AG08396 (cell line): Measurements from ENCODE around the gene FICD.
A peak's percentile ranks its signal among the peaks of the same experiment; 100 is the strongest.

Experiments
- DNase-seq: peaks from one replicate; pipeline ENCODE4 v3.0.0; 2012; ENCODE audit warnings: low spot score, mixed read lengths

FICD gene

DNA sequence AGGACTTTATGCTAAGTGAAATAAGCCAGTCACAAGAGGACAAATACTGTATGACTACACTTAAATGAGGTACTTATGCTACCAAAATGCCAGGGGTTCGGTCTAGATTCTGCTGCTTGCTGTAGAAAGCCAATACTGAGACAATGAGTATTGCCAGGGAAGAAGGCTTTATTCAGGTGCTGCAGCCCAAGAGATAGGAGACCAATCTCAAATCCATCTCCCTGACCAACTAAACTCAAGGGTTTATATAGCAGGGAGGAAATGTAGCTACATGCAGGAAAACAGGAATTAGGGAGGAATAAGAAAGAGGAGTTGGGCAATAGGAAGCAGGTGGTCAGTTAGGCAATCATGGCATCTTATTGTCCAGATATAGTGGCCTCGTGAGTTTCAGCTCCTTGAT lies 12.2 kb upstream of the FICD start:
- DNase-seq, result no peak

DNA sequence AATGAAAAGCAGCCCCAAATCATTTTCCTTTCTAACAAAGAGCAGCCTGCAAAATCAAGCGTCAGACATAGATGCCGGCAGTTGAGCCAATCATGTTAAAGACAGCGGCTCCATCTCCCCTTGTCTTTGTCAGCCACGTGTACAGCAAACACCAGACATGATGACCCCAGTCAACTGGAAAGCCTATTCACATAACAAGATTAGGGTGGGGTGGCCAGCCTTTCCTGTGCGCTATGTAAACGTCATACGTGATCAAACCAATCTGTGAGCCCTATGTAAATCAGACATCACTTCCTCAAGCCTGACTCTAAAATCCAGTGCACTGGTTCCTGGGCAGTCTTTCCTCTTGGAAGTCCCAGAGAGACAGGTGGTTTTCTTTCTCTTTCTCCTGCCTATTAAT lies 9.9 kb upstream of the FICD start:
- no peak for DNase-seq

DNA sequence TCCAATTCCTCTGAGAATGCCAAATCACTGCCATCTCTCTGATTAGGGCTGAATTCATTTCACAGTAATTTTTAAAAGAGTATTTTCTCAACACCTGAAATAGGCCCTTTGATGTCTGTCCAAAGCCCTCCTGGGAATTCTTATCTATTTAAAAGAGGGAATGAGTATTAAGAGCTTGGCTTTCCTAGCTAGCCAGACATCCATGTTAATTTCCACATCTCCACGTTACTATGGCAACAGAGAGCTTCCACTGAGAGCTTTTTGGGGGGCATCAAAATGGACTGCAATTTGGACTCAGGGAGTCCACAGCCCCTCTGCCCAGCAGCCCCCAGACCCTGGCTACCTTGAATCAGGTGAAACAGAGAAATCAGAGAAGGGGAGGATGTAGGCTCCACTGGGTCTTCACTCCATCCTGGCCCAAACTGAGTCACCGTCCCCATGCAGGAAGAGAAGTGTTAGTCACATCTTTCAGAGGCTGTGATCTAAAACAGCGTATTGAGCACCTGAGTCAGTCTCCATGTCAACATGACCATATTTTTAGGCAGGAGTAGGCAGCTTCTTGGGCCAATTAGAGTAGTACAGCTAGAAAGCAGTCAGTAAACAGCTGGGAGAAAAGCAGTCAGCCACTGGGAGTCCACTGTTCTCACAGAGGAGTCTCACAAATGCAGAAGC lies 7.0 kb upstream of the FICD start:
- DNase-seq, result no peak

DNA sequence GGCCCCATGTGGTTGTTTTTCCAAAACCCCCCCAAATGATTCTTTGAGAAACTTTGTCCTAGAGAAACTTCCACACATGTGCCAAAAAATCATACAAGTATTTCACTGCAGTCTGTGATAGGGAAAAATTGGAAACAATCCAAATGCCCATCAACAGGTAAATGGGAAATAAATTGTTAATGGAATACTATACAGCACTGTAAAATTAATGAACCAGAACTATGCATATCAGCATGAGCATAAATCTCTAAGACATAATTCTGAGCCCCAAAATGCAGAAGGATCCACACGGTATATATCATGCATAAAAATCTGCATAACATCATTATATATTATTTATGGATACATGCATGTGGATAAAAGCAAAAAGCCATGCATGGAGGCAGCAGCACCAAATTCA lies 5.3 kb upstream of the FICD start:
- DNase-seq, result no peak

DNA sequence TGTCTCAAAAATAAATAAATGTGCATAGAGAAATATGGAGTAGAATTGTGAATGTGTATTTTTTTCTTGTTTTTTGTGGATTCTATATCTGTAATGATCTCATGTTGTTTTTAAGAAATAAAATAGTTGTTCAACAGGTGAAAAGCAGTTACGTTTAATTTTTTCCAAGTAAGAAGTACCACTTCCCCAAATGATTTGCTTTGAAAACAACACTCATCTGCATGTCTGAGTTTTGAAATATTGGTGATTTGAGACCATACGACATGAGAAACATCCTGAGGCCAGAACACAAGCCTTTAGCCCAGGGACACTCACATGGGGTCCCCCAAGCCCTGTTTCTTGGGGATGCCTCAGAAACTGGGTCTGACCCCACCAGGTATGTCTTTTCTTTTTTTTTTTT lies 4.2 kb upstream of the FICD start:
- no peak for DNase-seq

DNA sequence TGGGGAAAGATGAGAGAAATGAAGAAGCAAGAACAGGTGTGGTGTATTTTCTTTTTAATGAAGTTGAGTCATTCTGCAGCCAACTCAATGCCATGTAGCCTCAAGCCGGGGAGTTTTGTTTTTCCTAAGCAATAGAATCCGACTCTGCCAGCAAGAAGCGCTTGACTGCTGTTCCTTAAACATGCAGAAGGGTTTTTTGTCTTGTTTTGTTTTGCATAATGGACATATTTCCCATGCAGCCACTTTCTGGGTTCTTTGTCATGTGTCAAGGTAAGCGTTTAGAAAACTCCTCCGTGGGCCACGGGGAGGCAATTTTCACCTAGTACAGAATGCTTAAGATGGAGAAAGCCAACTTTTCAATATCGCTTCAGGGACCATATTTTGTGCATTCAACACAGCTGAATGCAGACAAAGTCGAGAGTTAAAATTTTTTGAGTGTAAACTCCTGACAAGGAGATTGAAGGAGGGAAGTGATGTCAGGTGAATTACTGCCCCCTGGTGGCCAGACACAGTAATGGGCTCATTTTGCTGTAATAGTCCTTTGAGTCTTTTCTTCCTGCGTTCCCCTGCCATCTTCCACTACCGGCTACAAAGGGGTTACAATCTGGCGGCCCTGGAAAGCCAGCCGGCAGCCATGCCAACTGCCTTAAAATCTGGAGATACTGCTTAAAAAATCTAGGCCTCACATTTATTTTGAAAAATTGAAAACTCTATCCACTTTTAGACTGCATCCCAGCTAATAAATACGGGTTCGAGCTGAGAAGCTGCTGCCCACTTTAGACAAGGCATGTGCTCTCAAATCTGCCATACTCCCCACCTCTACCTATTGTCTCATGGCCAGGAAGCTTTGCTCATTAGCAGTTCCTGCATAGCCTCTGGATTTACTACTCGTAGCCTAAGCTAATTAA lies 3.2 kb upstream of the FICD start:
- DNase-seq, result peak; percentile 63

DNA sequence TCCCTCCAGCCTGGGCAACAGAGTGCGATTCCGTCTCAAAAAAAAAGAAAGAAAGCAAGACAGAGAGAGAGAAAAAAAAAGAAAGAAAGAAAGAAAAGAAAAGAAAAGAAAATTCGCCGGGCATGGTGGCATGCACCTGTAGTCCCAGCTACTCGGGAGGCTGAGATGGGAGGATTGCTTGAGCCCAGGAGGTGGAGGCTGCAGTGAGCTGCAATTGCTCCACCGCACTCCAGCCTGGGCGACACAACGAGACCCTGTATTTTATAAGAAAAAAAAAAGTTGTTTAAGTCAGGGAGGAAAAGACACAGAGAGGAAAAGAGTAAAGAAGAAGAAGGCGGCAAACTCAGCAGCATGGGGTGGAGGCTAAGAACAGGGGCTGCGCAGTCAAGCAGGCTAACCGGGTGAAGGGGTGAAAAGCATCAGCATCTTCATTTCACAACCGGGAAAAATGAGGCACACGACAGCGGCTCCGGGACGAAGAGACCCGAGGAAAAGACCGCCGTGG lies 557 bp upstream of the FICD start:
- no peak for DNase-seq

DNA sequence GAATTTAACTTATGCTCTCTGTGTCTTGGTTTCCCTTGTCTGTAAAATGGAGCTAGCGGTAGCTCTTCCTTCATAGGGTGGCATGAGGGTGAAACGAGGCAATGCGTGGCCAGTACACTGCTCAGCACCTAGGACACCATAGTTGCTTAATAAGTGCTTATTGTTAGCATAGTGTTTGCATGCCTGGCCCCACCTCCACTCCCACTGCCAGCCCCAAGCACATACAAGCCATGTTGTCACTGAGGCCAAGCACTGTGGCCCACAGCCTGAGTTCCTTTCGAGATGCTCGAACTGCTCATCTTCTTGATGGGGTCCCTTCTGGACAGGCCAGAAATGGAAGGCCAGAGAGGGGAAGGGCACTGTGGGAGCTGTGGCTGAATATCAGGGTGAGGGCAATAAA lies 839 bp downstream of the FICD start:
- DNase-seq, result no peak

DNA sequence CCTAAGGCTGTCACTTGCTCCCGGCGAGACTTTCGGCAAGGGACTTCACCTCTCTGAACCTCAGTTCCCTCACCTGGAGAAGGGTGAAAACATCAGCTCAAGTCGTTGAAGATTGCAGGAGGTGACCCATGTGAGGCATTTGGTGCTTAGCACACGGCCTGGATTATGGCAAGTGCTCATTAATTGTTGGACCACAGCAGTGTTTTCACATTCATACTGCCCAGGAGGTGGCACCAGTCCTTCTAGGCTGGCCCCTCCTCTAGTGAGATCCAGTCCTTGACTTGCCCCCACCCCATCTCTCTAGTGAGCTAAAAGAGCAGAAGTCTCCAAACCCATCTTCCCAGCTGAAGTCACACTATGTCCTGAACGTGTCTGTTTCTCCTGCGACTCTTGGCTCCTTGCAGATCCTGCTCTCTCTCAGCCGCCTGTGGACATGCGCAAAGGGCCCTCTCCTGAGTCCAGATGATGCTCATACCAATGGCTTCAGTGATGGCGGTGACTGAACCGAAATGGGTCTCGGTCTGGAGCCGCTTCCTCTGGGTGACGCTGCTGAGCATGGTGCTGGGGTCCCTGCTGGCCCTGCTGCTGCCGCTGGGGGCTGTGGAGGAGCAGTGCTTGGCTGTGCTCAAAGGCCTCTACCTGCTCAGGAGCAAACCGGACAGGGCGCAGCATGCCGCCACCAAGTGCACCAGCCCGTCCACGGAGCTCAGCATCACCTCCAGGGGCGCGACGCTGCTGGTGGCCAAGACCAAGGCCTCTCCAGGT lies 1.6 kb downstream of the FICD start:
- DNase-seq, result no peak

DNA sequence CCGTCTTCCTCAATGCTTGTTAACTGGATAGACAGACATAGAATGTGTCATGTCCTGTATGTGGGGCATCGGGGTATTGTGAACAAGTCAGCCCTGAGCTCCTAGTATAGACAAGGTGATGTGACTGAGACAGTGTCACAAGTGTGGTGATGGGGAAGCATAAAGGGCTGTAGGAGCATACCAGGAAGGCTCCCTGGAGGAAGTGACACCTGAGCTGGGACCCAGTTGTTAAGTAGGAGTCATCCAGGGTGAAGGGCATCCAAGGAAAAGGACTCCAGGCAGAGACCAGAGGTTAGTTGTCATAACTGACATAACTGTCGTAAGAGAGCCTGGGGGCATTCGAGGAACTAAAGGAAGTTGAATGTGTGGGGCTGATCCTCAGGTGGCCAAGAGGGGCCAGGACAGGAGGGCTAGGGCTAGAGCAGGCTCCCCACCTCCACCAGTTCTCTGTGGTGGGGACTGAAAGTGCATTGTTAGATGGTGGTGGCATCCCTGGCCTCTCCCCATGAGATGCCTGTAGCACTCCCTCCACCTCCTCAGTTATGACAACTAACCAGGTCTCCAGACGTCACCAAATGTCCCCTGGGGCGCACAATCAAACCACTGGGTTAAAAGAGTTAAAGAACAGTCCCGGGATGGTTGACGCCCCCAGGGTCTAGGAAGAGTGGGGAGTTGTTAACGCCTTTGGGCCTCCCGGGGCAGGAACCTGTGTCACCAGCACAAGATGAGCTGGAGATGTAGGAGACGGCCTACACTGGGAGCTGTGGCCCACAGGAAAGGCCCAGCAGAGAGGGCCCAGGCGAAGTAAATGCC lies 2.4 kb downstream of the FICD start:
- no peak for DNase-seq

DNA sequence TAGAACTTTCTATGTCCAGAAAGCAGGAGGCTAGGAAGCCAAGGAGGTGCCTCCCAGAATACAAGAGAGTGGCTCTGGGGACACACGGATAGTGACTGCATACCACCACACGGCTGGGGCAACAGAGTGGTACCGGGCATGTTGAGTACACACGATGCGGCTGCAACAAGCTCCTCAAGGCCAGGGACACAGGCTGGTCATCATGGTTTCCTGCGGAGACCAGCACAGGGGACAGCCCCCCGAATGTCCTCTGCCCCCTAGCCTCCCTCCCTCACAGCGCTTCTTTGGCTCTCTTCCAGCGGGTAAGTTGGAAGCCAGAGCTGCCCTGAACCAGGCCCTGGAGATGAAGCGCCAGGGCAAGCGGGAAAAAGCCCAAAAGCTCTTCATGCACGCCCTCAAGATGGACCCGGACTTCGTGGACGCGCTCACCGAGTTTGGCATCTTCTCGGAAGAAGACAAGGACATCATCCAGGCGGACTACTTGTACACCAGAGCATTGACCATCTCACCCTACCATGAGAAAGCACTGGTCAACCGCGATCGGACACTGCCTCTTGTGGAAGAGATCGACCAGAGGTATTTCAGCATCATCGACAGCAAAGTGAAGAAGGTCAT lies 3.1 kb downstream of the FICD start:
- no peak for DNase-seq

DNA sequence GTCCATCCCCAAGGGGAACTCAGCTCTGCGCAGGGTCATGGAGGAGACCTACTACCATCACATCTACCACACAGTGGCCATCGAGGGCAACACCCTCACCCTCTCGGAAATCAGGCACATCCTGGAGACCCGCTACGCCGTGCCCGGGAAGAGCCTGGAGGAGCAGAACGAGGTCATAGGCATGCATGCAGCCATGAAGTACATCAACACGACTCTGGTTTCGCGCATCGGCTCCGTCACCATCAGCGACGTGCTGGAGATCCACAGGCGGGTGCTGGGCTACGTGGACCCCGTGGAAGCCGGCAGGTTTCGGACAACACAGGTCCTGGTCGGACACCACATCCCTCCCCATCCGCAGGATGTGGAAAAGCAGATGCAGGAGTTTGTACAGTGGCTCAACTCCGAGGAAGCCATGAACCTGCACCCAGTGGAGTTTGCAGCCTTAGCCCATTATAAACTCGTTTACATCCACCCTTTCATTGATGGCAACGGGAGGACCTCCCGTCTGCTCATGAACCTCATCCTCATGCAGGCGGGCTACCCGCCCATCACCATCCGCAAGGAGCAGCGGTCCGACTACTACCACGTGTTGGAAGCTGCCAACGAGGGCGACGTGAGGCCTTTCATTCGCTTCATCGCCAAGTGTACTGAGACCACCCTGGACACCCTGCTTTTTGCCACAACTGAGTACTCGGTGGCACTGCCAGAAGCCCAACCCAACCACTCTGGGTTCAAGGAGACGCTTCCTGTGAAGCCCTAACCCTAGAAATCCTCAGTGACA lies 3.8 kb downstream of the FICD start:
- DNase-seq, result no peak

DNA sequence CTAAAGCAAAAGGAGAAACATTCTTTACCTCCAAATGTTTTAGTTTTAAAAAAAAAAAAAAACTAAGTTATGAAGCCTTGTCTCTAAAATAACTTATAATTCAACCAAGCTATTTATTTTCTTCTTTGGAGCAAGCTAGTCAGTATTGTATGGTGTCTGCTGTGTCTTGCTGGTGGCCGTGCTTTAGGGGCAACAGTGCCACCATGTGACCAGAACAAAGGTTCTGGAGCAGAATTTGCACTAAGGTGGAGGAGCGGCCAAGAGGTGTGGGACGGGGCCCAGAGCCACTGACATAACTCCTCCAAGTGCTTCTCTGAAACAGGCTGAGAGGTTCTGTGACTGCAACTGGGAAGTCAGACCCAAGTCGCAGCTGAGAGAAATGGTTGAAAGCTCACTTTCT lies 4.5 kb downstream of the FICD start:
- no peak for DNase-seq

DNA sequence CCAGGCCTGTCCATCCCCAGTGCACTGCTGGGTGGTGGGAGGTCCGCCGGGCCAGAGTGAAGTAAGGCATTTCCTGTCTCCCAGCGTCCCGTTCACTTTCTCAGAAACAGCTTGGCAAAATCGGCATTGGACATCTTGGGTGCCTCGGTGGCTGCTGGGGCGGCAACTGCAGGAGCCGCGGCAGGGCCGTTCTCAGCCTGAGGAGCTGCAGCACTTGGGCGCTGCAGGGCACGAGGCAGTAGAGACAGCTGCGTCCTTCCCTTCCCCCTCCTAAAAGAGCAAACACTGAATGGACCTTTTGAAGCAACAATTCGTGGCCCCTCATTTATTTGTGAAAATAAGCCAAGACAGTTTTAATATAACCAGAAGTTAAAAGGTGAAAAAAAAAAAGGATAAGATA lies 8.3 kb downstream of the FICD start:
- no peak for DNase-seq

DNA sequence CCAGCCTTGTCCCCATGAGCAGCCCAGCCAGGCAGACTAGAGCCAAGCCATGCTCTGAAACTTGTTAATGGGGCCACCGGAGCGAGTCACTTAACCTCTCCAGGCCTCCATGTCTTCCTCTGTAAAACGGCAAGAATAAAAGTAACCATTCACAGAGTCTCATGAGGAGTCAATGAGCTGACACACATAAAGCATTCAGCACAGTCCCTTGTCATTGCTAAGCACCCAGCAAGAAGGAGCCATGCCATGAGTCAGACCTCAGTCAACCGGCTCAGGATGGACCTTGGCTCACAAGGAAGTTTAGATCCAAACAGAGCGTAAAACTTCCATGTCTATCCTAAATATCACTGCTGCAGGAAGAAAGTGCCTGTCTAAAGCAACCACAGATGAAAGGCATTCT lies 10.6 kb downstream of the FICD start:
- peak; percentile 84 for DNase-seq

DNA sequence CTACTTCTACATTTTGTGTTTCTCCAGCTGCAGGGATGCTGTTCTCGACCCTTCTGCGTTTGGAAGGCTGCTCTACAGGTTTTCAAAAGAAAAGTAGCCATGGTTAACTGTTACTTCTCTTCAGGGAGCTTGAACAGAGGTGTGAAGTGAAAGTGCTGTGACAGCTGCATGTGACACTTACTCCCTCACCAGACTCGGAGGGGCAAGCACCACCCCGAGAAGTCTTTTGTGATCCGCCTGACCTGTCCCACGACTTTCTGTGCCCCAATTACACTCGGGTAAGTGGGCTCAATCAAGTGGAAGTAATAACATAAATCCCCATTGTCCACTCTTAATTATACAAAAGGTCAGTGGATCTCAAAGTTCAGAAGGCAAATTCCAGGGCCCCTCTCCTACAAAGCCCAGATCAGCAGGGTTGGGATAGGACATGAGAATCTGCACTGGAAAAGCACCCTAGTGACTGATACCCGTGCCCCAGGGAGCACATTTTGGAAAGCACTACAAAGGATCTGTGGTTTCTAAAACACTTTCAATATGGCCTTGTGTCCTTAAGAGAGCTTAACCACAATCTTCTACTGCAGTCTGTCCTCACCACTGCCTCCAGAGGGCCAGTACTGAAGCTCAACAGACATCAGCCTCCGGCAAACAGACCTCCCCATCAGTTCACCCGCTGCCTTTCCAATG lies 11.5 kb downstream of the FICD start:
- DNase-seq, result peak; percentile 59

DNA sequence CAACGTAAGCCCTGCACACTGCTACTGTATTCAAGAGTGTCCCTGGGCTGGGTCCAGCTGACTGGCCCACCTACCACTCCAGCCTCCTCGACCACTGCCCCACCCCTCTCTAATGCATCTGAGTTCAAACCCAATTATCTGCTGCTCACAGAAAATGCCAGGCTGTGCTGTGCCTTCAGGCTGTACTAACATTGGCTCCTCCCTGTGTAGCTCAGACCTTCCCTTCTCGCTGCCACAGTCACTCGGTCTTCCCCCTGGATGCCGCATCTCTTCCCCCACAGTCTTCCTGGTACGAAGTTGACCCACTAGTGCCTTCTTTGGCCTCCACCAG lies 12.1 kb downstream of the FICD start:
- DNase-seq, result no peak

DNA sequence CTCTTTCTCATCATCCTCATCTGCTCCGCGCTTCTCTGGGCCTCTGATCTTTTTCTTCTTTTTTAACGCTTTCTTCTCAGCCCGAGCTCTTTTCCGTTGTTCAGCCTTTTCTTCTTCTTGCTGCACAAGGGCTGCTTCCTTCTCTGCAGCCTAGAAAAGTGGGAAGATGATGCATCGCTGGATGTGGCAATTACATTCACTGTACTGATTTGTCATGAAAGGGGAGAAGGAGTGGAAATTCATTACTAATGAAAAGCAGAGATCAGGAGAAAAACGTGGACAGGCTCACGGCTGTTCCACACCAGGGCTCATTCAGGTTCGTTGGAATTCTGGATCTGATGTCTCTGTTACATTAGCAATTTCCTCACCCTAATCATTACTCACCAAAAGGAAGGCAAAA lies 15.1 kb downstream of the FICD start:
- DNase-seq, result no peak

DNA sequence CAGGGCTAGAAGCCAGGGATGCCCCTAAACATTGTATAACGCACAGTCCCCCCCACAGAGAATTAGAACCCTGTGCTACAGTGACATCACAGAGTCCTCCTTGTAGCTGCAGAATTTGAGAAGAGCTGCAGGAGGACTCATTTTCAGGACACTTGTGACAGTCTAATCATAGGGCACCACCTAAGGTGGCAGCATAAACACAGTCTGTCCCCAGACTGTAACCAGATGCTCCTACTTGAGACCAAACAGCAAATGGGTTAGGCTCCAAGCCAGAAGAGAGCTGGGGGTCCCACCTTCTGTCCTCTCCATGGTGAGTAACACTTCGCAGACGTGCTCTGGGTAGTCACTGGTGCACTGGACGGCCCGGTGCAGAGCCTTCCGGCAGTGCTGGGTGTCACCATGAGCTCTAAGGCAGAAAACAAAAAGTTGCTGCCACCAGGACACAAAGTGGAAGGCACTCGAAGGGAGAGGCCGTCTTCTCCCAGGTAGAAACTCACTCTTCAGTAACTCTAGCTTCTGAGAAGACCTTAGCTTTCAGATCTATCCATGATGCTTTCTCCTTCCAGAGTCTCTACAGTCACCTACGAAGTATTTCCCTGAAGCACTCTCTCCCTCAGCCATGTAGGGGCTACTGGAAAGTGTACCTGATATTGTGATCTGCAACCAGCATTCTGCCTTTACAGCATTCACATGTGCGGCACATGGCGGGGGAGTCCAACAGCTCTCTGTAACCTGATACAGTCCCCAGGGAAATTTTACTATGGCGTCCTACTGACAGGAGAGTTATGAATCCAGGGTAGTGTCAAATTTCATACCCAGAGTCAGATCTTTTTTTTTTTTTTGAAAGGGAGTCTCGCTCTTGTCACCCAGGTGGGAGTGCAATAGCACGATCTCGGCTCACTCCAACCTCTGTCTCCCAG lies 17.1 kb downstream of the FICD start:
- no peak for DNase-seq
